ENCODE results near the gene WWOX.

Gene WWOX

GRCh38 chr16:78271981-78272380, 172.5 kb downstream of the WWOX start:
- no peak for DNase-seq (ENCODE audit: low read depth in 3 of 3)

- DNase-seq (ENCODE audit: low read depth in 3 of 3) = no peak
Observed at GRCh38 chr16:78274771-78275170, 175.3 kb downstream of the WWOX start.

- no peak for DNase-seq (ENCODE audit: low read depth in 3 of 3)
Observed at GRCh38 chr16:78275420-78275819, 176.0 kb downstream of the WWOX start.

GRCh38 chr16:78277321-78278055, 178.0 kb downstream of the WWOX start:
- no peak for DNase-seq (ENCODE audit: low read depth in 3 of 3)

- DNase-seq (ENCODE audit: low read depth in 3 of 3) = no peak
Observed at GRCh38 chr16:78278056-78278450, 178.6 kb downstream of the WWOX start.

- no peak for DNase-seq (ENCODE audit: low read depth in 3 of 3)
Observed at GRCh38 chr16:78281115-78281514, 181.7 kb downstream of the WWOX start.

GRCh38 chr16:78283548-78284251, 184.2 kb downstream of the WWOX start:
- no peak for DNase-seq (ENCODE audit: low read depth in 3 of 3)

GRCh38 chr16:78284326-78284725, 184.9 kb downstream of the WWOX start:
- DNase-seq (ENCODE audit: low read depth in 3 of 3) = no peak

GRCh38 chr16:78284957-78285434, 185.5 kb downstream of the WWOX start:
- DNase-seq (ENCODE audit: low read depth in 3 of 3) = no peak

GRCh38 chr16:78285437-78285922, 186.0 kb downstream of the WWOX start:
- DNase-seq (ENCODE audit: low read depth in 3 of 3) = no peak

- no peak for DNase-seq (ENCODE audit: low read depth in 3 of 3)
Observed at GRCh38 chr16:78286065-78286464, 186.6 kb downstream of the WWOX start.

GRCh38 chr16:78288888-78289287, 189.4 kb downstream of the WWOX start:
- no peak for DNase-seq (ENCODE audit: low read depth in 3 of 3)

- no peak for DNase-seq (ENCODE audit: low read depth in 3 of 3)
Observed at GRCh38 chr16:78289373-78289772, 189.9 kb downstream of the WWOX start.

- DNase-seq (ENCODE audit: low read depth in 3 of 3) = no peak
Observed at GRCh38 chr16:78289844-78290277, 190.4 kb downstream of the WWOX start.

GRCh38 chr16:78290395-78290794, 190.9 kb downstream of the WWOX start:
- DNase-seq (ENCODE audit: low read depth in 3 of 3) = no peak

GRCh38 chr16:78290872-78291591, 191.6 kb downstream of the WWOX start:
- DNase-seq (ENCODE audit: low read depth in 3 of 3) = no peak

GRCh38 chr16:78291604-78292003, 192.2 kb downstream of the WWOX start:
- no peak for DNase-seq (ENCODE audit: low read depth in 3 of 3)

- no peak for DNase-seq (ENCODE audit: low read depth in 3 of 3)
Observed at GRCh38 chr16:78292086-78292843, 192.8 kb downstream of the WWOX start.

- DNase-seq (ENCODE audit: low read depth in 3 of 3) = no peak
Observed at GRCh38 chr16:78292844-78293380, 193.5 kb downstream of the WWOX start.

- DNase-seq (ENCODE audit: low read depth in 3 of 3) = no peak
Observed at GRCh38 chr16:78294538-78295225, 195.2 kb downstream of the WWOX start.
